Fibroblast of the conjunctiva (primary cell): ENCODE measurements around the gene DEFB108B.
A peak's percentile ranks its signal among the peaks of the same experiment; 100 is the strongest.
"Not testable (repeated sequence)": the region's sequence is repeated elsewhere in the genome, so short reads cannot be mapped to it uniquely, and the experiment has no call there.

Experiments
- DNase-seq: peaks from one replicate; pipeline ENCODE4 v3.0.0-alpha.2; 2010; ENCODE audit warnings: low read depth

The DEFB108B gene

DNA sequence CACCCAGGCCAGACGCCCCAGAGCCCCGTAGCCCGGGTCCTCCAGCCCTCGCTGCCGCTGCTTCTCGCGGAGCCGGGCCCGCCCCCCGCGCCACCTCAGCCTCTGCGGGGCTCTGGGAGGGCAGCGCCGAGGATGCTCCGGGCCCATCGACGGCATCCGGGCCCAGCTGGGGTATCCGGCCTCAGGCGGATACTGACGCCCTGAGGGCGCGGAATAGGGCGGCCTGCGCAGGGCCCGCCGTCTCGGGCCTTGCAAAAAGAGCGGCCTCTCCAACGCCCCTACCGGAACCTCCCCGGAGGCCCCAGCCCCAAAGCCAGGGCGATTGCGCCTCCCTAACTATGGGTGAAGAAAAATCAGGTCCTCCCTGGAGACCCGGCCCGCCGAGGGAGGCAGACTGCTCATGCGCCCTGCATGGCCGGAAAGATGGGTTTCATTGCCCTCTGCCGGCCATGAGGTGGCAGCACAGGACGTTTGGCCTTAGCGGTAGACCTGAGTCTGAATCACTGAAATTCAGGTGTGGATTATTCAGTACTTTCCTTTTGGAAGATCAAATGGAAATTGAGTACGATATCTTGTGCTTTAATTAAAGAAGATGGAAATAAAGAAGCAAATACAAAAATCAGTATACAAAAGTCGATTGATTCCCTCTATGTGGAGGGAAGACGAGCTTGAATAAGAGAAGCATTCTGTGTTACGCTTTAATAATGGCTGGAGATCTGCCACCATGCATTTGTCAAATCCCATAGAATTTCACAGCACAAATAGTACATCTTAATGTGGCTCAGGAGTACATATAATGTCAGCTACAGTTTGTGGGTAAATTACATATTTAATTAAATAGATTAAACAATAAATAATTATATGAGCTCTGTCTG is 19.3 kb upstream of the DEFB108B start:
- DNase-seq = peak; percentile 49

- not testable (repeated sequence) for DNase-seq
Measured at GRCh38 chr11:71821539-71821938, 11.5 kb upstream of the DEFB108B start.

DNA sequence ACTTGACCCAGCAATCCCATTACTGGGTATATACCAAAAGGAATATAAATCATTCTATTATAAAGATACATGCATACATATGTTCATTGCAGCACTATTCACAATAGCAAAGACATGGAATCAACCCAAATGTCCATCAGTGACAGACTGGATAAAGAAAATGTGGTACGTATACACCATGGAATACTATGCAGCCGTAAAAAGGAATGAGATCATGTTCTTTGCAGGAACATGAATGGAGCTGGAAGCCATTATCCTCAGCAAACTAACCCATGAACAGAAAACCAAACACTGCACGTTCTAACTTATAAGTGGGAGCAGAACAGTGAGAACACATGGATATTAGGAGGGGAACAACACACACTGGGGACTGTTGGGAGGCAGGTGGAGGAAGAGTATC is 3.8 kb upstream of the DEFB108B start:
- not testable (repeated sequence) for DNase-seq

GRCh38 chr11:71829686-71830085 is 3.3 kb upstream of the DEFB108B start:
- not testable (repeated sequence) for DNase-seq

GRCh38 chr11:71842720-71843119 is 9.7 kb downstream of the DEFB108B start:
- not testable (repeated sequence) for DNase-seq

- DNase-seq = not testable (repeated sequence)
Measured at GRCh38 chr11:71843355-71843754, 10.4 kb downstream of the DEFB108B start.

GRCh38 chr11:71843858-71844257 is 10.9 kb downstream of the DEFB108B start:
- DNase-seq = no peak

DNA sequence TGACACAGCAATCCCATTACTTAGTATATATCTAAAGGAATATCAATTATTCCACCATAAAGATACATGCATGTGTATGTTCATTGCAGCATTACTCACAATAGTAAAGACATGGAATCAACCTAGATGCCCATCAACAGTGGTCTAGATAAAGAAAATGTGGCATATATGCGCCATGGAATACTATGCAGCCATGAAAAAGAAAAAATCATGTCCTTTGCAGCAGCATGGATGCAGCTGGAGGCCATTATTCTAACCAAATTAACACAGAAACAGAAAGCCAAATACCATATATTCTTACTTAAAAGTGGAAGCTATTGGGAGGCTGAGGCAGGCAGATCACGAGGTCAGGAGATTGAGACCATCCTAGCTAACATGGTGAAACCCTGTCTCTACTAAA is 20.9 kb downstream of the DEFB108B start:
- DNase-seq = not testable (repeated sequence)

DNA sequence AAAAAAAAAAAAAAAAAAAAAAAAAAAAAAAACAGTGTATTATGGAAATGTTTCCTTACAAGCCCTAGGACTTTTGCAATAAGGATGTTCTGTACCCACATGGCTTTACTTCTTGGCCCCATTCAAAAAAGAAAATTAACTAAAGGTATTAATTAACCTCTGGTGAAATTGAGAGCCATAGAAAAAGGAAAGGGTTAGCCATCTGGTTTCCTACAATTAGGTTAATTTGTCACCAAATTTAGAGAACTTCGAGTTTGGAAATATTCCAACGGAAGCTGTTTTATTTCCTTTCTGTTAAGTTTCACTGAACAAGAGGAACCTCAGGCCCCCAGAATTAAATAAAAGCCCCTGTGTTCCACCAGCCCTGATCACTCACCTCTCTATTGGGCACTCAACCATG is 22.9 kb downstream of the DEFB108B start:
- not testable (repeated sequence) for DNase-seq

DNA sequence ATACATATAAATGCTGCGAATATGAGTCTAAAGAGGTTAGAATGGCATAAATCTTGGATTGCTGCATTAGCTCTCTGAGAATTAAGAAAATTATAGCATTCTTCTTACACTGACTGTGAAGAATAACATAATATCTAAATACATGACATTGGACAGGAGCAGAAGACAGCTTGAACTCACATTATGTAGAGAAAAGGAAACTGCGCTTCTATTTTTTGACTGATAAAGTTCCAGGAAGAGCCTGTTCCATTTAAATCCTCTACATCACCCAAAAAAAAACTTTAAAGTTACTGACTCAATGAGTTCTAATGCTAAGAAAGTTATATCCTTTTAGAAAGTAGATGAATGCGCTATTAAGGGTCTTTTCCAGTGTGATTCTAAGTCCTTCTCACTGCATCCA is 27.8 kb downstream of the DEFB108B start:
- DNase-seq = not testable (repeated sequence)

- peak; percentile 49 for DNase-seq
Measured at GRCh38 chr11:71863978-71864627, 31.1 kb downstream of the DEFB108B start.

DNA sequence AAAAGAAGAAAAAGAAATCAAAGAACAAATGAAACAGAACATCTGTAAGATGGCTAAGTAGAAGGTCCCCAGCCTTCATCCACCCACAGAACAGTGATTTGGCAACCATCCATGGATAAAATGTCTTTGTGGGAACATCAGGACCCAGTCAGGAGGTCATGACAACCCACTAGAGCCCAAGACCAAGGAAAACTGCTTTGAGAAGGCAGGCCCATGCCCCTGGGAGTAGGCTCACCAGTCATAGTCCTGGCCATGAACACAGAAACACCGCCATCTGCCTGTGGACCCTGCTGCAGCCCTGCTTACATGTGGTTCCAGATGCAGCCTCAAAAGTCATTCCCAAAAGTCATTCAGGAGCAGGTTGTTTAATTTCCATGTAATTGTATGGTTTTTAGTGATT is 34.2 kb downstream of the DEFB108B start:
- DNase-seq = not testable (repeated sequence)

DNA sequence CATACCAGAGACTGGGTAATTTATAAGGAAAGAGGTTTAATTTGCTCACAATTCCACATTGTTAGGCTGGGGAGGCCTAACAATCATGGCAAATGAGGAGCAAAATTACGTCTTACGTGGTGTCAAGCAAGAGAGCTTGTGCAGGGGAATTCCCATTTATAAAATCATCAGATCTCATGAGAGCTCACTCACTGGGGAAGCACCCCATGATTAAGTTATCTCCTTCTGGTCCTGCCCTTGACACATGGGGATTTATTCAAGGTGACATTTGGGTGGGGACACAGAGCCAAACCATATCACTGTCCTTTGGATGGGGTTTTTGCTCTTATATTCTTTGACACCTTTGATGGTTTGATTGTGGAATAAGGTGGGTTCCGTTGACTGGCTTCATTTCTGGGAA is 36.9 kb downstream of the DEFB108B start:
- DNase-seq = not testable (repeated sequence)

DNA sequence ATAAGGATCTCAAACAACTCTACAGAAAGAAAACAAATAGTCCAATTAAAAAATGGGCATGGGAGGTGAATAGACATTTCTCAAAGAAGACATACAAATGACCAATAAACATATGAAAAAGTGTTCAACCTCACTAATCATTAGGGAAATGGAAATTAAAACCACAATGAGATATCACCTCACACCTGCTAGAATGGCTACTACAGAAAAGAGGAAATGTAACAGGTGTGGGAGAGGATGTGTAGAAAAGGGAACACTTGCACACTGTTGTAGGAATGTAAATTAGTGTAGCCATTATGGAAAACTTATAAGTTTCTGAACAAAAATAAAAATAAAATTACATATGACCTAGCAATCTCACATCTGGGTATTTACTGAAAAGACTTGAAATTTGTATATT is 37.7 kb downstream of the DEFB108B start:
- DNase-seq = not testable (repeated sequence)

DNA sequence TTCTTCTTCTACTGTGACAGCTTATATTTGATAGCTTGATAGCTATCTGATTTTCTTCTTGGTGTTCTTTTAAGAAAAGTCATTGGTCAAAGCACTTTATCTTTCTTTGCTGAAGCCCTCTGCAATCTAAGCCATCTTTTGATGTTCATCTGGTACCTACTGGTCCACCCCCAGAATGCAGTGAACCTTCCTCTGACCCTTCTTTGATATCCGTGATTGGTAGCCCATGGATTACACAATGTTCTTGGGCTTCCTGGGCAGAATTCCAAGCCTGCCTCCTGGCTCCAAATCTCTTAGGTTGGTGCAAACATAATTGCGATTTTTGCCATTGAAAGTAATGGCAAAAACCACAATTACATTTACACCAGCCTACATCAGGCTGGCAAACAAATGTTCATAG is 43.3 kb downstream of the DEFB108B start:
- DNase-seq = not testable (repeated sequence)

- DNase-seq = not testable (repeated sequence)
Measured at GRCh38 chr11:71878059-71878458, 45.1 kb downstream of the DEFB108B start, which contains the start of gene DEFB131B. DEFB131B (plus strand) TSS chr11:71878453; CDS start chr11:71878453, 0 bp downstream.

GRCh38 chr11:71885806-71886205 is 52.8 kb downstream of the DEFB108B start:
- DNase-seq = not testable (repeated sequence)
